H9 (cell line): ENCODE results near the gene TFEB. TPM values are rescaled to one million over a fixed set of nuclear protein-coding genes. Genes with fewer than 3 reads are reported as not detected.

ENCODE experiments used
- DNase-seq: peaks from one replicate; pipeline ENCODE4 v3.0.0-alpha.2; 2017
- H2AFZ ChIP-seq: one replicate; pipeline ENCODE4 v1.6.1; 2013; ENCODE audit warnings: mild to moderate bottlenecking, low read length, control low read depth, moderate library complexity
- H2AK5ac ChIP-seq: 2 replicates; pipeline ENCODE4 v1.6.1; 2013; ENCODE audit warnings: low read length, control low read depth, mixed read lengths; ENCODE audit not compliant: insufficient read length
- H2BK120ac ChIP-seq: one replicate; pipeline ENCODE4 v1.6.1; 2013; ENCODE audit warnings: low read depth, mild to moderate bottlenecking, low read length, control low read depth, inconsistent platforms; ENCODE audit not compliant: poor library complexity, severe bottlenecking
- H2BK12ac ChIP-seq: 2 replicates; pipeline ENCODE4 v1.6.1; 2013; ENCODE audit warnings: low read length, control low read depth, mixed read lengths, low read depth; ENCODE audit not compliant: insufficient read length
- H2BK15ac ChIP-seq: 2 replicates; pipeline ENCODE4 v1.6.1; 2013; ENCODE audit warnings: low read depth, low read length, control low read depth
- H2BK20ac ChIP-seq: one replicate; pipeline ENCODE4 v1.6.1; 2013; ENCODE audit warnings: low read depth, mild to moderate bottlenecking, low read length, control low read depth, inconsistent platforms; ENCODE audit not compliant: poor library complexity, severe bottlenecking
- H2BK5ac ChIP-seq: 2 replicates; pipeline ENCODE4 v1.6.1; 2013; ENCODE audit warnings: low read length, control low read depth, mixed read lengths; ENCODE audit not compliant: insufficient read length
- H3K14ac ChIP-seq: 2 replicates; pipeline ENCODE4 v1.6.1; 2013; ENCODE audit warnings: low read length, control low read depth; ENCODE audit not compliant: insufficient read depth
- H3K18ac ChIP-seq: 2 replicates; pipeline ENCODE4 v1.6.1; 2013; ENCODE audit warnings: low read depth, mild to moderate bottlenecking, mixed read lengths, low read length, control low read depth; ENCODE audit not compliant: insufficient read length
- H3K23ac ChIP-seq: 2 replicates; pipeline ENCODE4 v1.6.1; 2013; ENCODE audit warnings: low read length, control low read depth, mixed read lengths, low read depth; ENCODE audit not compliant: insufficient read length
- H3K23me2 ChIP-seq: 2 replicates; pipeline ENCODE4 v1.6.1; 2013; ENCODE audit warnings: low read depth, mild to moderate bottlenecking, mixed read lengths, low read length, control low read depth; ENCODE audit not compliant: insufficient read length, poor library complexity, severe bottlenecking
- H3K27ac ChIP-seq: 2 replicates; pipeline ENCODE4 v1.5.1; 2013; ENCODE audit warnings: low read length, control low read depth, mixed read lengths, low read depth; ENCODE audit not compliant: insufficient read length
- H3K27me3 ChIP-seq: 2 replicates; pipeline ENCODE4 v1.6.1; 2013; ENCODE audit warnings: low read length, control low read depth, inconsistent platforms; ENCODE audit not compliant: insufficient read depth
- H3K4ac ChIP-seq: 2 replicates; pipeline ENCODE4 v1.6.1; 2013; ENCODE audit warnings: low read depth, mild to moderate bottlenecking, control low read depth, inconsistent platforms, low read length, moderate library complexity
- H3K4me1 ChIP-seq: 2 replicates; pipeline ENCODE4 v1.6.1; 2013; ENCODE audit warnings: low read length, control low read depth, inconsistent platforms; ENCODE audit not compliant: insufficient read depth
- H3K4me2 ChIP-seq: 2 replicates; pipeline ENCODE4 v1.6.1; 2013; ENCODE audit warnings: low read length, control low read depth, mixed read lengths; ENCODE audit not compliant: insufficient read length, insufficient read depth
- H3K56ac ChIP-seq: 2 replicates; pipeline ENCODE4 v1.6.1; 2013; ENCODE audit warnings: low read depth, mild to moderate bottlenecking, mixed read lengths, low read length, control low read depth; ENCODE audit not compliant: insufficient read length
- H3K79me1 ChIP-seq: 2 replicates; pipeline ENCODE4 v1.6.1; 2013; ENCODE audit warnings: low read depth, mild to moderate bottlenecking, moderate library complexity, low read length, control low read depth, inconsistent platforms; ENCODE audit not compliant: insufficient read depth, poor library complexity, severe bottlenecking
- H3K79me2 ChIP-seq: 2 replicates; pipeline ENCODE4 v1.6.1; 2013; ENCODE audit warnings: low read length, control low read depth, inconsistent platforms; ENCODE audit not compliant: insufficient read depth
- H3K9ac ChIP-seq: 2 replicates; pipeline ENCODE4 v1.6.1; 2013; ENCODE audit warnings: low read length, control low read depth, mixed read lengths; ENCODE audit not compliant: insufficient read length; ENCODE audit errors: extremely low read depth
- H3K9me3 ChIP-seq: one replicate; pipeline ENCODE4 v1.6.1; 2013; ENCODE audit warnings: low read depth, low read length, inconsistent platforms; ENCODE audit not compliant: control insufficient read depth
- H3T11ph ChIP-seq: one replicate; pipeline ENCODE4 v1.6.1; 2013; ENCODE audit warnings: mild to moderate bottlenecking, low read length, control low read depth, inconsistent platforms
- H4K20me1 ChIP-seq: one replicate; pipeline ENCODE4 v1.6.1; 2013; ENCODE audit not compliant: control insufficient read depth, insufficient read length, insufficient read depth
- H4K5ac ChIP-seq: 2 replicates; pipeline ENCODE4 v1.6.1; 2013; ENCODE audit warnings: low read depth, mild to moderate bottlenecking, mixed read lengths, low read length, control low read depth; ENCODE audit not compliant: insufficient read length
- H4K8ac ChIP-seq: replicated peaks from 2 replicates; pipeline ENCODE4 v1.6.1; 2013; ENCODE audit warnings: low read length, control low read depth, mixed read lengths, low read depth; ENCODE audit not compliant: insufficient read length
- H4K91ac ChIP-seq: 2 replicates; pipeline ENCODE4 v1.6.1; 2013; ENCODE audit warnings: low read depth, mild to moderate bottlenecking, moderate library complexity, mixed read lengths, low read length, control low read depth; ENCODE audit not compliant: insufficient read length
- H3K27ac Mint-ChIP-seq, 3 experiments: 2 replicates in 2 of 3; 3 replicates in 1 of 3; pipeline ENCODE4 v1.8.0; 2020 to 2021; ENCODE audit warnings: mixed read lengths in 3 of 3, mild to moderate bottlenecking in 1 of 3, moderate library complexity in 1 of 3
- H3K27me3 Mint-ChIP-seq: 2 replicates; pipeline ENCODE4 v1.8.0; 2021; ENCODE audit warnings: low read depth, mild to moderate bottlenecking, moderate library complexity, mixed read lengths
- H3K36me3 Mint-ChIP-seq, 3 experiments: 2 replicates in 2 of 3; 3 replicates in 1 of 3; pipeline ENCODE4 v1.8.0; 2020 to 2021; ENCODE audit warnings: low read depth in 3 of 3, mixed read lengths in 3 of 3; ENCODE audit not compliant: insufficient read depth in 1 of 3
- H3K4me1 Mint-ChIP-seq, 2 experiments: 2 replicates each; pipeline ENCODE4 v1.8.0; 2020; ENCODE audit warnings: mixed read lengths in 2 of 2
- H3K4me3 Mint-ChIP-seq, 2 experiments: 2 replicates in 1 of 2; 3 replicates in 1 of 2; pipeline ENCODE4 v1.8.0; 2020 to 2021; ENCODE audit warnings: mild to moderate bottlenecking in 2 of 2, mixed read lengths in 2 of 2, moderate library complexity in 1 of 2
- H3K9me3 Mint-ChIP-seq, 2 experiments: 2 replicates in 1 of 2; 3 replicates in 1 of 2; pipeline ENCODE4 v1.8.0; 2020; ENCODE audit warnings: mild to moderate bottlenecking in 2 of 2, mixed read lengths in 2 of 2, moderate library complexity in 1 of 2
- CTCF ChIP-seq: fragments of 200-600 bp; sonication (generic); conservative IDR thresholded peaks from 3 replicates; pipeline ENCODE4 v1.8.0; 2021; ENCODE audit warnings: antibody characterized with exemption, mild to moderate bottlenecking
- WGBS: extraction: QIAGEN DNeasy Blood & Tissue Kit; methylation state at CpG from one replicate; pipeline ENCODE4 v1.1.7; 2013; ENCODE audit warnings: missing lambda C conversion rate, low lambda C conversion rate, mixed read lengths; ENCODE audit not compliant: insufficient read length; ENCODE audit errors: extremely low coverage; 5-methylcytosine and 5-hydroxymethylcytosine counted together
- total RNA-seq: library from RNA; stranded (reverse); gene quantifications from 2 replicates; pipeline ENCODE4 v1.2.1, GENCODE V29; 2021

Gene TFEB
- total RNA-seq, 1 experiment from 2014 or later: 1.2 TPM

- Mint-ChIP-seq H3K27me3 (peaks cover 24% of the 10 kb centered on the region), H3K4me1 (peaks cover 32% of the 10 kb centered on the region in 2 experiments), H3K27ac (no peak overlapping the region), H3K9me3 (no peaks in the 10 kb centered on the region; a peak in 1 of 5 replicates), H3K36me3 (no peaks in the 10 kb centered on the region; a peak in 1 of 7 replicates), H3K4me3 (no peak overlapping the region; a peak in 1 of 5 replicates)
- H3K4me1 ChIP-seq: no peaks in the 10 kb centered on the region; the same call in 1 of the 2 replicates
- no peaks in the 10 kb centered on the region for H3K79me2 ChIP-seq
- H3K79me1 ChIP-seq: no peaks in the 10 kb centered on the region
- no peak overlapping the region for H3K18ac ChIP-seq
- no peak overlapping the region for H2BK5ac ChIP-seq
- no peaks in the 10 kb centered on the region for H3K27me3 ChIP-seq
- no peak for DNase-seq
- no peak overlapping the region for H2AK5ac ChIP-seq
- H3T11ph ChIP-seq: no peak overlapping the region
- no peak overlapping the region for H3K4ac ChIP-seq
- H2BK120ac ChIP-seq: no peak overlapping the region
- no peaks in the 10 kb centered on the region for H3K9me3 ChIP-seq
- no peak overlapping the region for H4K8ac ChIP-seq
- no peak overlapping the region for H3K56ac ChIP-seq
- TF ChIP-seq CTCF: no peak
- H2BK20ac ChIP-seq: no peak overlapping the region
- H4K5ac ChIP-seq: no peak overlapping the region
- H4K20me1 ChIP-seq: no peaks in the 10 kb centered on the region
- no peak overlapping the region for H2AFZ ChIP-seq
- no peak overlapping the region for H3K9ac ChIP-seq
- H3K27ac ChIP-seq: no peak overlapping the region
- H3K23me2 ChIP-seq: peaks cover 12% of the 10 kb centered on the region
- H2BK15ac ChIP-seq: no peak overlapping the region
- no peak overlapping the region for H4K91ac ChIP-seq
- no peak overlapping the region for H3K23ac ChIP-seq
- WGBS: no CpG with 5 or more reads among the region's 13 CpGs
- no peak overlapping the region for H2BK12ac ChIP-seq
- no peak overlapping the region for H3K14ac ChIP-seq
- no peak overlapping the region for H3K4me2 ChIP-seq
Observed at GRCh38 chr6:41736800-41737555, 1.6 kb upstream of the TFEB start.
